IPS DF 19.7 (cell line): ENCODE measurements around the gene NHERF2.
"Not testable (repeated sequence)": the region's sequence is repeated elsewhere in the genome, so short reads cannot be mapped to it uniquely, and the experiment has no call there.

Source experiments
- DNase-seq: peaks from one replicate; pipeline ENCODE4 v3.0.0-alpha.2; 2013; ENCODE audit warnings: low read depth, low spot score

Gene NHERF2

GRCh38 chr16:2028146-2028545, 1.4 kb downstream of the NHERF2 start:
- no peak for DNase-seq

GRCh38 chr16:2028620-2029220, 2.0 kb downstream of the NHERF2 start:
- DNase-seq: no peak

GRCh38 chr16:2029350-2029749, 2.6 kb downstream of the NHERF2 start:
- DNase-seq: no peak

- no peak for DNase-seq
Measured at GRCh38 chr16:2030036-2030435, 3.3 kb downstream of the NHERF2 start.

GRCh38 chr16:2031081-2031577, 4.4 kb downstream of the NHERF2 start:
- DNase-seq: no peak

- DNase-seq: no peak
Measured at GRCh38 chr16:2032285-2033056, 5.8 kb downstream of the NHERF2 start.

GRCh38 chr16:2033057-2033908, 6.6 kb downstream of the NHERF2 start:
- no peak for DNase-seq

GRCh38 chr16:2033909-2034695, 7.4 kb downstream of the NHERF2 start:
- not testable (repeated sequence) for DNase-seq

GRCh38 chr16:2034696-2035430, 8.2 kb downstream of the NHERF2 start:
- DNase-seq: no peak

- no peak for DNase-seq
Measured at GRCh38 chr16:2035431-2036199, 8.9 kb downstream of the NHERF2 start.

- DNase-seq: no peak
Measured at GRCh38 chr16:2036200-2036966, 9.7 kb downstream of the NHERF2 start.

- no peak for DNase-seq
Measured at GRCh38 chr16:2037115-2037514, 10.4 kb downstream of the NHERF2 start.

- no peak for DNase-seq
Measured at GRCh38 chr16:2037647-2038381, 11.1 kb downstream of the NHERF2 start.

GRCh38 chr16:2038382-2039231, 11.9 kb downstream of the NHERF2 start:
- no peak for DNase-seq

- DNase-seq: no peak
Measured at GRCh38 chr16:2039274-2040031, 12.8 kb downstream of the NHERF2 start.

GRCh38 chr16:2040041-2040786, 13.5 kb downstream of the NHERF2 start:
- no peak for DNase-seq
